ENCODE data around the gene RAPH1. TPM values are rescaled to one million over a fixed set of nuclear protein-coding genes. Genes with fewer than 3 reads are reported as not detected.

RAPH1 gene
- total RNA-seq (2022) (109 and 114 TPM in 2 replicates), Bru-seq, nascent RNA (percentile 95 among the genes with signal in this experiment), BruChase-seq, experiment 1, labeled RNA remaining after a 2-hour chase (percentile 94 among the genes with signal in this experiment), BruChase-seq, experiment 2, labeled RNA remaining after a 6-hour chase (percentile 92 among the genes with signal in this experiment)
- long read RNA-seq, partial matches to known transcripts: 2 of 44 reads
- long read RNA-seq, other reads (novel, unspliced or antisense): 42 of 44 reads

GRCh38 chr2:203535078-203535783 is at the start of gene RAPH1:
RAPH1 (minus strand) TSS chr2:203535301; CDS start chr2:203495353, 39,948 bp downstream.
- peak within 1 kb of the TSS; percentile 97 for H3K4me3 Mint-ChIP-seq (ENCODE audit: unreplicated experiment)
- Histone ChIP-seq H3K9me3 (no peaks in the 10 kb centered on the region), H3K4me3 (ENCODE audit: low read depth, low read length) (peak within 1 kb of the TSS; percentile 84), H3K36me3 (ENCODE audit: control insufficient read depth, insufficient read depth, low read length) (no peaks in the 10 kb centered on the region), H3K27me3 (replicated peaks; ENCODE audit: control insufficient read depth, insufficient read depth, low read length) (no peaks in the 10 kb centered on the region), H3K4me1 (peaks cover 4% of the 10 kb centered on the region; the same call in 1 of the 2 replicates)
- H3K27me3 Mint-ChIP-seq (ENCODE audit: insufficient read depth, unreplicated experiment): no peaks in the 10 kb centered on the region
- H3K4me1 Mint-ChIP-seq (ENCODE audit: low read depth, unreplicated experiment): peaks cover 14% of the 10 kb centered on the region
- H3K9me3 Mint-ChIP-seq (ENCODE audit: unreplicated experiment): peaks cover 18% of the 10 kb centered on the region
- ChIA-PET POLR2A (interaction anchor here (0.9 kb wide), 1 partner anchor 113 kb away, joined by 5 read pairs; no protein-coding TSS in a partner anchor), CTCF (no interaction called here)
- H3K36me3 Mint-ChIP-seq (ENCODE audit: insufficient read depth, unreplicated experiment): peaks cover 19% of the 10 kb centered on the region
- intact Hi-C loops (cut with micrococcal nuclease; ENCODE audit: unreplicated experiment): loop anchor here (1.0 to 5.0 kb wide), 5 partner anchors 16 to 248 kb away; no protein-coding TSS in a partner anchor
- H3K27ac Mint-ChIP-seq (ENCODE audit: unreplicated experiment): peak within 1 kb of the TSS; percentile 36
- TF ChIP-seq CTCF (IDR thresholded peaks at IDR 0.05; ENCODE audit: insufficient read depth in 1 of 2, low read depth in 1 of 2, low read length in 1 of 2, severe bottlenecking in 1 of 2, unreplicated experiment in 1 of 2): no peak
- no TSS peak for BruUV-seq (replicated peaks)
- peak; percentile 92 for DNase-seq

DNA sequence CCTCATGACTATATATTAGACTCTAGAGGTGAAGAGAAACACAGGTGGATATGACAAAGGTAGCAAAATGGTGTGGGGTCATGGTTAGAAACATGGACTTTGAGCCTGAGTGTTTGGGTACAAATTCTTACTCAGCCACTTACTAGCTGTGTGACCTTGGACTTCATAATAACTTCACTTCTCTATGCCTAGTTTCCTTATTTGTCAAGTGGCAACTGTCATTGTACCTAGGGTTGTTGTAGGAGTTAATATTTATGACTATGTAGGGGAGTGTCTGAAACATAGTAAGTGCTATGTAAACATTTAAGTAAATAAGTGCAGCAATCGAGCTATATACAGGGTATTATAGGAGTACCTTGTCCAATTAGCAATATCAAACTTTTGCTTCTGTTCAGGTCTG is 49.7 kb upstream of the RAPH1 start:
- H3K36me3 ChIP-seq (ENCODE audit: control insufficient read depth, insufficient read depth, low read length): no peaks in the 10 kb centered on the region
- intact Hi-C loops (cut with micrococcal nuclease; ENCODE audit: unreplicated experiment): no loop called here
- Mint-ChIP-seq H3K27ac (ENCODE audit: unreplicated experiment) (no peak overlapping the region), H3K27me3 (ENCODE audit: insufficient read depth, unreplicated experiment) (no peaks in the 10 kb centered on the region), H3K9me3 (ENCODE audit: unreplicated experiment) (no peaks in the 10 kb centered on the region), H3K36me3 (ENCODE audit: insufficient read depth, unreplicated experiment) (no peaks in the 10 kb centered on the region), H3K4me1 (ENCODE audit: low read depth, unreplicated experiment) (peaks cover 23% of the 10 kb centered on the region), H3K4me3 (ENCODE audit: unreplicated experiment) (no peak overlapping the region)
- no peaks in the 10 kb centered on the region for H3K27me3 ChIP-seq (replicated peaks; ENCODE audit: control insufficient read depth, insufficient read depth, low read length)
- DNase-seq: no peak
- no TSS peak for BruUV-seq (replicated peaks)
- no peak overlapping the region for H3K4me3 ChIP-seq (ENCODE audit: low read depth, low read length)
- no peak for TF ChIP-seq CTCF (IDR thresholded peaks at IDR 0.05; ENCODE audit: insufficient read depth in 1 of 2, low read depth in 1 of 2, low read length in 1 of 2, severe bottlenecking in 1 of 2, unreplicated experiment in 1 of 2)
- no peaks in the 10 kb centered on the region for H3K9me3 ChIP-seq
- CTCF ChIA-PET: interaction anchor here (0.5 to 0.6 kb wide), 2 partner anchors 21 to 298 kb away, joined by 6 to 7 read pairs; no protein-coding TSS in a partner anchor
- POLR2A ChIA-PET: no interaction called here
- H3K4me1 ChIP-seq: peaks cover 29% of the 10 kb centered on the region

- no peaks in the 10 kb centered on the region for H3K9me3 Mint-ChIP-seq (ENCODE audit: unreplicated experiment)
- no peaks in the 10 kb centered on the region for H3K27me3 Mint-ChIP-seq (ENCODE audit: insufficient read depth, unreplicated experiment)
- TF ChIP-seq CTCF (IDR thresholded peaks at IDR 0.05; ENCODE audit: insufficient read depth in 1 of 2, low read depth in 1 of 2, low read length in 1 of 2, severe bottlenecking in 1 of 2, unreplicated experiment in 1 of 2): no peak
- BruUV-seq (replicated peaks): no TSS peak
- Histone ChIP-seq H3K4me1 (peaks cover 39% of the 10 kb centered on the region), H3K36me3 (ENCODE audit: control insufficient read depth, insufficient read depth, low read length) (no peaks in the 10 kb centered on the region), H3K9me3 (no peaks in the 10 kb centered on the region), H3K4me3 (ENCODE audit: low read depth, low read length) (no peak overlapping the region), H3K27me3 (replicated peaks; ENCODE audit: control insufficient read depth, insufficient read depth, low read length) (no peaks in the 10 kb centered on the region)
- peaks cover 8% of the 10 kb centered on the region for H3K36me3 Mint-ChIP-seq (ENCODE audit: insufficient read depth, unreplicated experiment)
- no peak overlapping the region for H3K27ac Mint-ChIP-seq (ENCODE audit: unreplicated experiment)
- POLR2A ChIA-PET: no interaction called here
- CTCF ChIA-PET: no interaction called here
- no peak overlapping the region for H3K4me3 Mint-ChIP-seq (ENCODE audit: unreplicated experiment)
- H3K4me1 Mint-ChIP-seq (ENCODE audit: low read depth, unreplicated experiment): peaks cover 34% of the 10 kb centered on the region
- DNase-seq: no peak
- intact Hi-C loops (cut with micrococcal nuclease; ENCODE audit: unreplicated experiment): no loop called here
Measured at GRCh38 chr2:203583701-203584100, 48.6 kb upstream of the RAPH1 start.

Data from Caco-2 (cell line).